Iris pigment epithelial cell (primary cell): Measurements from ENCODE around the gene FRAS1.
A peak's percentile ranks its signal among the peaks of the same experiment; 100 is the strongest.
"Not testable (repeated sequence)": the region's sequence is repeated elsewhere in the genome, so short reads cannot be mapped to it uniquely, and the experiment has no call there.

Source experiments
- DNase-seq: peaks from one replicate; pipeline ENCODE4 v3.0.0-alpha.2; 2011; ENCODE audit warnings: low read depth

Gene FRAS1

GRCh38 chr4:78547899-78548298 is 490.8 kb downstream of the FRAS1 start:
- DNase-seq, result not testable (repeated sequence)

- not testable (repeated sequence) for DNase-seq
These were observed 491.8 kb downstream of the FRAS1 start for GRCh38 chr4:78548889-78549288.

- no peak for DNase-seq
These were observed 494.6 kb downstream of the FRAS1 start, which contains the start of gene ANXA3 for GRCh38 chr4:78551420-78552351. Gene ANXA3 (plus strand): TSS chr4:78551770. CDS start chr4:78554474, 2,704 bp downstream.

- peak; percentile 48 for DNase-seq
These were observed 495.4 kb downstream of the FRAS1 start for GRCh38 chr4:78552389-78553042.

GRCh38 chr4:78553043-78553396 is 495.9 kb downstream of the FRAS1 start:
- no peak for DNase-seq

- DNase-seq, result no peak
These were observed 496.5 kb downstream of the FRAS1 start for GRCh38 chr4:78553529-78554060.

GRCh38 chr4:78556665-78557064 is 499.5 kb downstream of the FRAS1 start:
- no peak for DNase-seq

GRCh38 chr4:78557841-78558240 is 500.7 kb downstream of the FRAS1 start:
- no peak for DNase-seq

GRCh38 chr4:78558410-78558809 is 501.3 kb downstream of the FRAS1 start:
- DNase-seq, result no peak

GRCh38 chr4:78560296-78560963 is 503.3 kb downstream of the FRAS1 start:
- peak; percentile 95 for DNase-seq

GRCh38 chr4:78561677-78562076 is 504.6 kb downstream of the FRAS1 start:
- no peak for DNase-seq

GRCh38 chr4:78562687-78563086 is 505.6 kb downstream of the FRAS1 start:
- DNase-seq, result no peak

- DNase-seq, result peak; percentile 81
These were observed 508.8 kb downstream of the FRAS1 start for GRCh38 chr4:78565971-78566372.

GRCh38 chr4:78566834-78567499 is 509.8 kb downstream of the FRAS1 start:
- DNase-seq, result no peak

GRCh38 chr4:78567500-78568060 is 510.5 kb downstream of the FRAS1 start:
- no peak for DNase-seq

- peak; percentile 64 for DNase-seq
These were observed 511.6 kb downstream of the FRAS1 start for GRCh38 chr4:78568640-78569305.

- DNase-seq, result peak; percentile 92
These were observed 512.2 kb downstream of the FRAS1 start for GRCh38 chr4:78569306-78569821.

- no peak for DNase-seq
These were observed 513.0 kb downstream of the FRAS1 start for GRCh38 chr4:78570117-78570516.

GRCh38 chr4:78571804-78572203 is 514.7 kb downstream of the FRAS1 start:
- no peak for DNase-seq

GRCh38 chr4:78578674-78579425 is 521.7 kb downstream of the FRAS1 start:
- no peak for DNase-seq
